Keratinocyte (primary cell): ENCODE results near the gene HOXB6.

ENCODE experiments used
- EZH2 ChIP-seq: IDR thresholded peaks from one replicate; pipeline ENCODE4 v1.6.1; 2012; ENCODE audit warnings: inconsistent platforms, mild to moderate bottlenecking, low read length, moderate library complexity
- TF ChIP-seq, protein P1 (sequence below), 3 experiments: IDR thresholded peaks in 1 of 3; conservative IDR thresholded peaks in 1 of 3; optimal IDR thresholded peaks in 1 of 3; 2 replicates in 2 of 3; 3 replicates in 1 of 3; pipeline versions ENCODE3 to v1.5.1; 2011; ENCODE audit warnings: low read length in 3 of 3, mild to moderate bottlenecking in 3 of 3, moderate library complexity in 2 of 3, control low read depth in 1 of 3, inconsistent platforms in 1 of 3; ENCODE audit not compliant: insufficient read depth in 2 of 3; ENCODE audit errors: extremely low read depth in 1 of 3

DNA sequence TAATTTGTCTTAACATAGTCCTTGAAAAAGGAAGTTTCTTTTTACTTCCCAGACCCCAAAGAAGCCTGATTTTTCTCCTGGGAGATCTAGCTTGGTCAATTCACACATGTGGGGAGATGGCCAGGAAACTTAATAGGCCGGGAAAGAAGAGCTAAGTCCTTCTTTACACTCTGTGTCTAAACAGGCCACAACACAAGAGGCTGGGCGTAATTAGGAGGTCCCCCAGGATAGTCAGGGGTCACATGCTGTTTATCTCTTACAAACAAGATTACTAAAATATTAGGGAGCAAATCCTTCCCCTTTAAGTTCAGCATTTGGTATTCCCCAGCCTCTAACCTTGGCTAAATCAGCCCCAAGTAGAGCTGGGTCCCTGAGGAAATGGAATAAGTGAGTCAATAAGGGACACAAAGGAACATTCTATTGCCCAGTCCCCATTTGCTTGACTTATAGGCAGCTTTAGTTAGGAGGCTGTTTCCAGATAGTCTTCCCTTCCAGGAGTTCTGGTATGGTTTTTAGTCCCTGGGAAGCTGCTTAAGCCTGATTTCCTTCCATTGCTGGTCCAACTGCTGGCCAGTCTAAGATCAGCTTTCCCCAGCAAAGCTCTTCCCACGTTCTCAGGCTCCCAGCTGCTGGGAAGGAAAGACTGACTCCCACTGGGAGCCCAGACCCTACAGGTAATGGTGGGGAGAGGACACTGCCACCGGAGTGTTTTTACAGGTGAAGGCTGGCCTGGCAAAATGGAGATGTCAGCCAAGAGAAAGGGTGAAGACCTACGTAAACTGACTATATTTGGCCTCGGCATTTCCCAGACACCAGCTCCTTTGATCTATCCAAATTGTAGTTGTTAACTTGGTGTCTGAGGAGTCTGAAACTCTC lies 35.4 kb upstream of the HOXB6 start:
- TF ChIP-seq, protein P1, sequence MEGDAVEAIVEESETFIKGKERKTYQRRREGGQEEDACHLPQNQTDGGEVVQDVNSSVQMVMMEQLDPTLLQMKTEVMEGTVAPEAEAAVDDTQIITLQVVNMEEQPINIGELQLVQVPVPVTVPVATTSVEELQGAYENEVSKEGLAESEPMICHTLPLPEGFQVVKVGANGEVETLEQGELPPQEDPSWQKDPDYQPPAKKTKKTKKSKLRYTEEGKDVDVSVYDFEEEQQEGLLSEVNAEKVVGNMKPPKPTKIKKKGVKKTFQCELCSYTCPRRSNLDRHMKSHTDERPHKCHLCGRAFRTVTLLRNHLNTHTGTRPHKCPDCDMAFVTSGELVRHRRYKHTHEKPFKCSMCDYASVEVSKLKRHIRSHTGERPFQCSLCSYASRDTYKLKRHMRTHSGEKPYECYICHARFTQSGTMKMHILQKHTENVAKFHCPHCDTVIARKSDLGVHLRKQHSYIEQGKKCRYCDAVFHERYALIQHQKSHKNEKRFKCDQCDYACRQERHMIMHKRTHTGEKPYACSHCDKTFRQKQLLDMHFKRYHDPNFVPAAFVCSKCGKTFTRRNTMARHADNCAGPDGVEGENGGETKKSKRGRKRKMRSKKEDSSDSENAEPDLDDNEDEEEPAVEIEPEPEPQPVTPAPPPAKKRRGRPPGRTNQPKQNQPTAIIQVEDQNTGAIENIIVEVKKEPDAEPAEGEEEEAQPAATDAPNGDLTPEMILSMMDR (optimal IDR thresholded peaks at IDR 0.05 in 1 of 3, IDR thresholded peaks at IDR 0.05 in 1 of 3, conservative IDR thresholded peaks at IDR 0.05 in 1 of 3; ENCODE audit: extremely low read depth in 1 of 3, insufficient read depth in 2 of 3, low read length in 3 of 3) = no peak
- peak; percentile 7 for TF ChIP-seq EZH2
